HG03565 (cell line): Measurements from ENCODE around the gene ADGRG1.

Source experiments
- ATAC-seq: cut with Tn5 transposase; IDR thresholded peaks from one replicate; pipeline ENCODE4 v1.9.1; 2021; ENCODE audit warnings: mild to moderate bottlenecking, moderate library complexity; ENCODE audit not compliant: unreplicated experiment

Gene ADGRG1

GRCh38 chr16:57634171-57634570, 5.7 kb downstream of the ADGRG1 start:
- ATAC-seq: no peak

- no peak for ATAC-seq
These were observed 7.1 kb downstream of the ADGRG1 start for GRCh38 chr16:57635266-57636097.

- no peak for ATAC-seq
These were observed 7.8 kb downstream of the ADGRG1 start for GRCh38 chr16:57636184-57636583.

GRCh38 chr16:57637020-57637419, 8.6 kb downstream of the ADGRG1 start:
- ATAC-seq: no peak

- no peak for ATAC-seq
These were observed 9.0 kb downstream of the ADGRG1 start for GRCh38 chr16:57637424-57637823.

- no peak for ATAC-seq
These were observed 9.5 kb downstream of the ADGRG1 start for GRCh38 chr16:57637965-57638364.

- no peak for ATAC-seq
These were observed 10.0 kb downstream of the ADGRG1 start for GRCh38 chr16:57638381-57638780.

- no peak for ATAC-seq
These were observed 10.9 kb downstream of the ADGRG1 start for GRCh38 chr16:57639172-57639887.

GRCh38 chr16:57640185-57640584, 11.8 kb downstream of the ADGRG1 start:
- ATAC-seq: no peak

- no peak for ATAC-seq
These were observed 12.2 kb downstream of the ADGRG1 start for GRCh38 chr16:57640612-57641011.

GRCh38 chr16:57642160-57643135, 14.0 kb downstream of the ADGRG1 start:
- ATAC-seq: no peak

- ATAC-seq: no peak
These were observed 14.9 kb downstream of the ADGRG1 start for GRCh38 chr16:57643147-57643874.

- ATAC-seq: no peak
These were observed 15.5 kb downstream of the ADGRG1 start for GRCh38 chr16:57643910-57644309.

GRCh38 chr16:57644383-57645014, 16.1 kb downstream of the ADGRG1 start:
- ATAC-seq: no peak

GRCh38 chr16:57645169-57645568, 16.7 kb downstream of the ADGRG1 start:
- no peak for ATAC-seq

- ATAC-seq: no peak
These were observed 17.4 kb downstream of the ADGRG1 start for GRCh38 chr16:57645691-57646387.

GRCh38 chr16:57646388-57647039, 18.1 kb downstream of the ADGRG1 start:
- no peak for ATAC-seq

- no peak for ATAC-seq
These were observed 18.9 kb downstream of the ADGRG1 start for GRCh38 chr16:57647136-57647875.
